Measurements from ENCODE around the gene AKT3. TPM values are rescaled to one million over a fixed set of nuclear protein-coding genes. Genes with fewer than 3 reads are reported as not detected.

Gene AKT3
- total RNA-seq, 2 experiments from 2014 or later: 31.7 to 34.6 TPM

GRCh38 chr1:243563732-243564131 lies 286.3 kb downstream of the AKT3 start:
- ChIA-PET POLR2A (no interaction called here), CTCF (no interaction called here)
- no peak overlapping the region for H3K4me3 Mint-ChIP-seq
- peaks cover 2% of the 10 kb centered on the region for H3K4me1 Mint-ChIP-seq (ENCODE audit: low read depth)
- no peak for DNase-seq
- peaks cover 23% of the 10 kb centered on the region for H3K36me3 Mint-ChIP-seq (ENCODE audit: low read depth)
- ATAC-seq: no peak
- TF ChIP-seq CTCF (IDR thresholded peaks at IDR 0.05): no peak
- no peaks in the 10 kb centered on the region for H3K27me3 Mint-ChIP-seq
- H3K9me3 Mint-ChIP-seq: peaks cover 6% of the 10 kb centered on the region
- no peak overlapping the region for H3K27ac Mint-ChIP-seq
- intact Hi-C loops (cut with micrococcal nuclease): no loop called here

- Mint-ChIP-seq H3K4me1 (ENCODE audit: low read depth) (peaks cover 2% of the 10 kb centered on the region), H3K27me3 (no peaks in the 10 kb centered on the region), H3K27ac (no peak overlapping the region), H3K36me3 (ENCODE audit: low read depth) (peaks cover 23% of the 10 kb centered on the region), H3K9me3 (peaks cover 6% of the 10 kb centered on the region), H3K4me3 (no peak overlapping the region)
- ChIA-PET CTCF (interaction anchor here (0.7 kb wide), 1 partner anchor 9 kb away, joined by 4 read pairs; no protein-coding TSS in a partner anchor), POLR2A (no interaction called here)
- ATAC-seq (no peak), DNase-seq (no peak)
- intact Hi-C loops (cut with micrococcal nuclease): no loop called here
- TF ChIP-seq CTCF (IDR thresholded peaks at IDR 0.05): no peak
These were observed 287.6 kb downstream of the AKT3 start for GRCh38 chr1:243562473-243562872.

DNA sequence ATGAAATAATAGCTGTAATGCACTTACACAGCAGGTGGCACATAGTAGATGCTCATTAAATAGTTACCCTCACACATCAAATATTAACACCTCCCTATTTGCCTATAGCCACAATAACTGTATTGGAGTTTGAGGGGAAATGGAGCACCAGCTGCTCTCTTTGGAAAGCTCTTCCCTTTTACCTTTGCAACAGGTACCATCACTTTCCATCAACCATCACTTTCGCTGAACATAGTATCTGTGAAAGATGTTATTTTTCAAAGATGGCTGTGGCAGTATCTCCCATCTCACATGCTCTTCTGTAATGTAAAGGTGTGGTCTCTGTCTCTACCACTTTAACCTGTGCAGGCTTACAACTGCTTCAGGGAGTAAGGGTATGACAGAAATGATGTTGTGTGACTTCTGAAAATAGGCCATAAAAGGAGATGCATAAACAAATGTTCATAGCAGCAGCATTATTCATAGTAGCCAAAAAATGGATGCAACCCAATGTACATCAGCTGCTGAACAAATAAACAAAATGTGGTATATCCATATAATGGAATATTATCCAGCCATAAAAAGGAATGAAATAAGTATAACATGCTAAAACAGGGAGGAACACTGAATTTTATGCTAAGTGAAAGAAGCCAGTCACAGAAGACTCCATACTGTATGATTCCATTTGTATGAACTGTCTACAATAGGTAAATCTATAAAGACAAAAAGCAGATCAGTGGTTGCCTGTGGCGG lies 288.3 kb downstream of the AKT3 start:
- TF ChIP-seq CTCF (IDR thresholded peaks at IDR 0.05): no peak

GRCh38 chr1:243559575-243560162 lies 290.4 kb downstream of the AKT3 start:
- DNase-seq: no peak
- Mint-ChIP-seq H3K27me3 (no peaks in the 10 kb centered on the region), H3K27ac (no peak overlapping the region), H3K9me3 (peaks cover 6% of the 10 kb centered on the region), H3K4me1 (ENCODE audit: low read depth) (no peaks in the 10 kb centered on the region), H3K36me3 (ENCODE audit: low read depth) (peaks cover 23% of the 10 kb centered on the region), H3K4me3 (no peak overlapping the region)
- no peak for ATAC-seq
- ChIA-PET CTCF (no interaction called here), POLR2A (no interaction called here)
- no peak for TF ChIP-seq CTCF (IDR thresholded peaks at IDR 0.05)
- intact Hi-C loops (cut with micrococcal nuclease): no loop called here

More for the DNA sequence above, 288.3 kb downstream of the AKT3 start:
- CTCF ChIA-PET: no interaction called here
- Mint-ChIP-seq H3K4me1 (ENCODE audit: low read depth) (peaks cover 2% of the 10 kb centered on the region), H3K27me3 (no peaks in the 10 kb centered on the region), H3K36me3 (ENCODE audit: low read depth) (peaks cover 23% of the 10 kb centered on the region), H3K4me3 (no peak overlapping the region), H3K27ac (no peak overlapping the region), H3K9me3 (peaks cover 6% of the 10 kb centered on the region)
- intact Hi-C loops (cut with micrococcal nuclease): no loop called here
- no peak for ATAC-seq
- POLR2A ChIA-PET: no interaction called here
- DNase-seq: no peak

DNA sequence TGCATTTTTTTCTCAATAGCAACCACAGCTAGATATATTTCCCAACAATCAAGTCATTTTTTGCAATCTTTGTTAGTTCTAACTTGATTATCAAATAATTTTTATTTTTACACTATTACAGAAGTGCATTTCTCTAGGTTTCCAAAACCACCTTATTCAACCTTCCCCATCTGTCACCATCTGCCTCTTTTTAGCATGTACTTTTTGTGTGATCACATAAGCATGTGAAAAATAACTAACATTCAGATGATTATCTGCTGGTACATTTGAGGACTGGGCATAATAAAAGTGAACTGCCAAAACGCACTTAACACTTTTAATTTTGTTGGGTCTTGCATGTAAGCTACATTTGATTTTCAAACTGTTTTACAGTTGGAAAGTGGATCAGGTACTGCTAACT lies 291.5 kb downstream of the AKT3 start:
- DNase-seq: no peak
- Mint-ChIP-seq H3K27ac (no peak overlapping the region), H3K4me3 (no peak overlapping the region), H3K27me3 (no peaks in the 10 kb centered on the region), H3K9me3 (peaks cover 6% of the 10 kb centered on the region), H3K4me1 (ENCODE audit: low read depth) (no peaks in the 10 kb centered on the region), H3K36me3 (ENCODE audit: low read depth) (peaks cover 18% of the 10 kb centered on the region)
- CTCF ChIA-PET: interaction anchor here (0.9 kb wide), 1 partner anchor 12 kb away, joined by 3 read pairs; no protein-coding TSS in a partner anchor
- no peak for ATAC-seq
- no peak for TF ChIP-seq CTCF (IDR thresholded peaks at IDR 0.05)
- intact Hi-C loops (cut with micrococcal nuclease): no loop called here
- POLR2A ChIA-PET: no interaction called here
